Activated CD4-positive, CD25-positive, alpha-beta regulatory T cell treated with anti-CD3 and anti-CD28 coated beads, Interleukin-2, amount 50 U/mL, for 16 hours (primary cell): ENCODE measurements around the gene CRYGN.

ENCODE experiments used
- DNase-seq: peaks from one replicate; pipeline ENCODE4 v3.0.0-alpha.2; 2020; ENCODE audit warnings: low read depth, low spot score

CRYGN gene

DNA sequence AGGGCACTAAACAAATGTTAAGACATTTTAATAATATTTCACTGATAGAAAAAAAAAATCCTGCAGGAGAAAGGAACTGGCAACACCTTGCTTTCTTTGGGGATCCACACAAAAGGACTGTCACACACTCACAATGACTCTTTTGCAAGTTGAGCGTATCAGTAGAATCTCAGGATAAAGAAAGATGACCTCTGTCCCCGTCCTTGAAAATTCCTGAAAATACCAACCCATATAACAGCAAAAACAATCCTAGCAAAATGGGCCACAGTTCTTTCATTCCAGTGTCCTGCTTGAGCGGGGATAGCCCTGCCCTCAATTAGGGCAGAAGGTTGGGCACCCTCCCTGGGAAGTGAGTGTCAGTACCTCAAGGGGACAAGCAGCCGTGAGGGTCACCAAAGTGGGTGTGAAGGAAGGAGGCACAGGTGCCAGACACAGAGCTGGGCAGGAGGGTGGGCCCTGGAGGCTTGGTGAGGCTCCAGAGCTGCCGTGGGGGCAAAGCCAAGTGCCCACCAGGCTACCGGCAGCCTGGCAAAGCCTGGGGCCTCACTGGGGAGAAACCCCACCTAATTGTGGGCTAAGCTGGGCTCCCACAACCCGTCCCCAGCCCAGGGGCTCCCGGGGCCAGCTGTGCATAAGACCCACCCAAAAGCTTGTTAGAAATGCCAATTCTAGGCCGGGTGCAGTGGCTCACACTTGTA is 32.9 kb downstream of the CRYGN start:
- DNase-seq: no peak

DNA sequence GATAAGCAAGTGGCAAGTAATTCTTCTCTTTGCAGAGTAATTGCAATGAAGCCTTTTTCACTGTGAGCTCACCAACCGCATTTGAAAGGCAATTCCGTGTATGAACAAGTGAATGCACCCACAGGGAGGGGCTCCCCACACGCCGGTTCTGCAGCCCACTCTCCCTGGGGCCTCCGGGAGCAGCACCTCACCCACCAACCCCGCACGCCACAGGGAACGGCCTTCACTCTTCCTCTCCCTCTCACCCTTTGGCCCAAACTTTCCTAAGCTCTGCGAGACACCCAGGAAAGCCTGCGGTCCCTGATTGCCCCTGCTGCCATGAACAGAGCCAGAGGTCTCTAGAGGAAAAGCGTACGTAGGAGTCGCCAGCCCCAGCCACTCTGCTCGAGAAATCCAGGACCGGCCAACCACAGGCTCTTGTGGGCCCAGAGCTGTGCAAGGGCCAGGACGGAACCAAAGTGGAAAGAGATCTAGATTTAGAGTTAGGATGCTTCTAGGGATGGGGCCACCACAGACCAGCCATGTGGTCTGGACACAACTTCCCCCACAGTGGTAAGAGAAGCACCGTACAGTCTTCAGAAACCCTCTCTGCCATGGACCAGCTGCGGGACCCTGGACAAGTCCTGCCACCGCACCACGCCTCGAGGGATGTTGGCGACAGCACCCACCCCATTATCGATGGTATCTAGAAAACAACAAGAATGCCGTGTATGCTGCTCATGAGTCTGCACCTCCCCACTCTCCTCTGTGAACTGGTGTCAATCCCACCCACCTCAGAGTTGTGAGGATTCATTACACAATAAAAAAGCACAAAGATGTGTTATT is 33.7 kb downstream of the CRYGN start:
- DNase-seq: no peak

DNA sequence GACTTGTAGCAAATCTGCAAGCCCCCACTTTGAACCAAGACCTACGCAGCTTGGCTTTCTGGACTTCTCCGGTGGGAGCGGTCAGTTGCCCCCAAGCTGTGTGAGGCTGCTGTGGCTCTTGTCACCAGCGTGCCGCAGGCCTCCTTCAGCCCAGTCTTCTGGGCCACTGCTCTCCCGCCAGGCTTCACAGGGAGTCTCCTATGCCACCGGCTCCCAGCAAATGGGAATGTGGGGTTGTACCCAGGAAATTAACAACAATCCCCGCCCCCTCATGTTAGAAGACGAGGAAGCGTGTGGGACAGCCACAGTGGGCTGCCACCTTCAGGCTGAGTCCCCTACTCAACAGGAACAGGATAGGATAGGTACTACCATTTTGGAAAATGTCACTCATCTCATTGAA is 34.4 kb downstream of the CRYGN start:
- DNase-seq: no peak

DNA sequence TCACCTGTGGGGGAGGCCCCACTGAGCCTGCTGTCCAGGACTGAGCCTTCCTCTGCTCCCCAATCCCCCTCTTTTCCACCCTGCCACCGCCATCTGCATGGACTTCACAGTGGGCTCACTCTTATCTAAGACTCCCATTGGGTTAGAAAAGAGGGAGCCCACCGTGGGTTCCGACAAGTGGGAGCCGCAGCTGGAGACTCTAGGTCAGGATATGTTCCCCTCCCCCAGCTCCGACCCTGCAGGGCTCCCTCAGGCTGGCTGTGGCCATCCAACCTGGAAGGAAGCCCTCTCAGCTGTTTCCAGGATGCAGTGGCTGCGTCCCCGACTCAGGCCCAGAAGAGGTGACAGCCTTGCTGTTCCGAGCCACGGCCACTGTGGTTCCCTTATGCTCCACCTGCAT is 34.9 kb downstream of the CRYGN start:
- no peak for DNase-seq

DNA sequence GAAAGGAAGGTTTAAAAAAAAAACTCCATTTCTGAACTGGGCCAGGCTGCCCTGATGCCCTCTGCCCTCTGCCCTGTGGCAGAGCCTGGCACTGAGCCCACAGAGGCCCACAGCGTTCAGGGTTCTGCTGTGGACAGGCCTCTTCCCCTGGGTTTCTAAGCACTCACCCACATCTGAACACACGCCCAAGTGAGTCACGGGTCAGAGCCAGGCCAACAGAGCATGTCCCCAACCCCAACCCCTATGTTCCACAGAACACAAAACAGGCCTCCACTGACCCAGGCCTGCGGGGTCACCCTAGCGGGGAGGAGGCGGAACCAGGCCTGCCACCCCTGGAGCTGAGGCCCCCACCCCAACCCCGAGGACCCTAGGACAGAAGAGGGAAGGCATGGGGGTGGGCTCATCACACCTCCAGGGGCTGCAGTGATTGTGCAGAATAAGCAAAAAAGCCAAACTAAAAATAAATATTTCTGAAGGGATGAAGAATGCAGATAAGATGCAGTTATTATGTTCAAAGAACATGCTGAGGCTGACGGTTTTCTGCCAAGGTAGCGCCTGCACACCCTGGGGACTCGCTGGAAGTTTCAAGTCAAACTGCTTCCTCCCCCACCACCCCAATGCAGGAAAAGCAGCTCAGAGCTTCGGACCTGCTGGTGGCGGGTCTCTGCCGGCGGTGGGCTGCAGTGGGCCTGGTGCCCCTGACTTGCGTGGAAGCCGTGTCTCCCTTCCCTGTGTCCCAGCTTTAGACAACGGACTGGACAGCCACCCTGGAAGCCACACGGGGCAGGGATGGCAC is 35.5 kb downstream of the CRYGN start:
- DNase-seq: no peak

- DNase-seq: no peak
Measured at GRCh38 chr7:151403764-151404163, 36.2 kb downstream of the CRYGN start.

- DNase-seq: no peak
Measured at GRCh38 chr7:151402029-151402835, 37.7 kb downstream of the CRYGN start.

DNA sequence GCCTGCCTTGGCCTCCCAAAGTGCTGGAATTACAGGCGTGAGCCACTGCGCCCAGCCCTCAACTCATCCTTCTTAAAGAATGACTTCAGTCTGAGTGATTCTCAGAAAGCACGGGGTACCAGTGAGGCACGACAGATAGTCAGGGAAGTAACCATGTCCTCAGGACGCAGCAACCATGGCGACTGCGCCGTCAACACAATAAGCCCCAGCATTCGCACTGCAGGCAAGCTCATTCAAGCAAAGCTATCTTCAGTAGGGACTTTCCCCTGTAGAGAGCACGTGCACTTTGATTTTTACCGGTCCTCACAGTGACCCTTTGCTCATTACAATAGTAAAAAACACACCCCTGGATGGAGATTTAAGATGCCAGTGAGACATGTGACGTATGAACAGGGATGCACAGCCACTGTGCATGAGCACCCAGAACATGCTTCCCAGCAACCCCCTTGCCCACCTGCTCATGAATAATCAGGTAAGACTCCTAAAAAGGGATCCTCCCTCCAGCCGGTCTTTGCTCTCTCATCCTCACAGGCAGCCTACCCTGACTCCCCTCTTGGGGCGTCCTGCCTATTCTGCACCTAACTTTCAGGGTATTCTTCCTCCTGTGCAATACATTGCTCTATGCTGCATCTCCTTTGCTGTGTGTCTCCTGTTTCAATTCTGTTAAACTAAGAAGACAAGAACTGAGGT is 39.2 kb downstream of the CRYGN start:
- DNase-seq: no peak

GRCh38 chr7:151399906-151400305 is 40.0 kb downstream of the CRYGN start:
- DNase-seq: no peak

GRCh38 chr7:151399305-151399601 is 40.7 kb downstream of the CRYGN start:
- DNase-seq: no peak

GRCh38 chr7:151398446-151399304 is 41.3 kb downstream of the CRYGN start:
- DNase-seq: no peak

DNA sequence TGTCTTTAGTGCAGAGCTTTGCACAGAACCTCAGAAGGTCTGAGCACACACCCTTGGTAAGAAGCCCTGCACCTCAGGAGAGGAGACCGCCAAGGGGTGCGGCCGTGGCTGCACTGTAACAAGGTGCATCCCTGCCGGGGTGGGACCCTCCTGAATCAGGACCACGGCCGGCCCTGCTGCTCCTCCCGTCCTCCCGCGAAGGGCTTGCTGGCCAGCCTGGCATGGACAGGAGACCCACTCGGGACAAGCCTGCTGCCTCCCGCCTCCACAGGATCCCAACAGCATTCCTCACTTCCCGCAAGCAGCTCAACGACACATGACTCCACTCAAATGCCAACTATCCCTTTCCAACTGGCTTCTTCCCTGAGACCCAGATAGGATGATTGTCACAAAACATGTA is 42.9 kb downstream of the CRYGN start:
- DNase-seq: no peak

DNA sequence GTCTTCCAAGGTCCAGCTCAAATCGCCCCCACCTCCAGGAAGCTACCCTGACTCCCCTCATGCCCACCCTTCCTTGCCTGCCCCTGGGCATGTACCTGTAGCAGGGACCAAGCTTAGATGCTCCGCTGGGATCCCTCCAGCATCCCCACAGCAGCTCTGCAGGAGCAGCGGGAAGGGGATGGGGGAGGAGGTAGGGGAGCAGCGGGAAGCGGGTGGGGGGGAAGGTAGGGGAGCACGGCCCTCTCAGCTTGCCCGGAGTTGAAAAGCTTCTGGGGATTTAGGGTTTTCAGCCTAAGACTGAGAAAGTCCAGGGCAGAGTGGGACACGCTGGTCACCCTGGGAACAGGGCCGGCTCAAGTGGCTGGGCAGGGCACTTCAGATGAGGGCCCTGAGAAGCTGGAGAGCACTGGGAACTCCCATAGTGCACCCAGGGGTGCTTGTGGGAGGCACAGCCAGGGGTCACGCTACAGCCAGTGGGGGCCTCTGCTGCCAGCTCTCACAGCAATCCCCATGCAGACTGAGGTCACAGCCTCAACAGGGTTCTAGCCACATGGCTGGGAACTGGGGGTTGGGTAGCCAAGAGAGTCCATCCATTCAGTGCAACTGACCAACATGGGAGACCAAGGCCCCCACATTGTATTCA is 43.5 kb downstream of the CRYGN start:
- no peak for DNase-seq

DNA sequence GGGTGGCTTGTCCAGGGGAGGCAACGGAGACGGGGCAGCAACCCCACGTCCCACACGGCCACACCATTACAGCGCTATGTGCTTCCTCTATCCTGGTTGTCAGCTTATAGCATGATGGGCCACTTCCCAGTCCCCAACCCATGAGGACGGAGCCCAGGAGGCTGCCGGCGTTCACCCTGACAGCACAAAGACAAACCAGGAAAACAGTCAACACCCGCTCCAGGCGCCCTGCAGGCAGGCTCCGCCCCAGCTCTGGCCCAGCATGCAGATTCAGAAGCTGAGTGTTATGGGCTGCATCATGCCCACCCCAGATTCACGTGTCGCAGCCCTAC is 44.9 kb downstream of the CRYGN start:
- DNase-seq: no peak

GRCh38 chr7:151394076-151395035 is 45.6 kb downstream of the CRYGN start:
- no peak for DNase-seq

GRCh38 chr7:151393031-151393977 is 46.6 kb downstream of the CRYGN start:
- DNase-seq: no peak

GRCh38 chr7:151392426-151392825 is 47.5 kb downstream of the CRYGN start:
- no peak for DNase-seq

DNA sequence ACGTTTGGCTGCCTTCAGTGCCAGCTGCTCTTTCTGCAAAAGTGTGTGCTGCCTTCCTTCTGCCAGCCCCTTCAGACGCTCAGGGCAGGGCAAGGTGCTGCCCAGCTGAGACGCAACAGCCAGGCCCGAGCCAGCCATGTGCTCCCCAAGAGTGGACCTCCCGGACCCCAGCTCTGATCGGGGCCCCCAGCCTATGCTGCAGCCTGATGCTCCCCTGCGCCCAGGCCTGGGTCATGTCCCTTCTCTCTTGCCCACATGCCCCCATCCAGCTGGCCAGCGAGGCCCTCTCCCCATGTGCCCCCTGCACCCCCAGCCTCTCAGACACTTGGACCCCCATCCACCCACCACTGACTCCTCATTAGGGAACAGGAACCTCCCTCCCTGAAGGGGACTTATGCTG is 47.9 kb downstream of the CRYGN start:
- no peak for DNase-seq
